NK-92 (cell line): ENCODE data around the gene DMD.
"Not testable (repeated sequence)": the region's sequence is repeated elsewhere in the genome, so short reads cannot be mapped to it uniquely, and the experiment has no call there.

ENCODE experiments used
- DNase-seq: peaks from one replicate; lab custom pipeline; 2025; ENCODE audit not compliant: unreplicated experiment; lab: John Stamatoyannopoulos, UW

DMD gene

DNA sequence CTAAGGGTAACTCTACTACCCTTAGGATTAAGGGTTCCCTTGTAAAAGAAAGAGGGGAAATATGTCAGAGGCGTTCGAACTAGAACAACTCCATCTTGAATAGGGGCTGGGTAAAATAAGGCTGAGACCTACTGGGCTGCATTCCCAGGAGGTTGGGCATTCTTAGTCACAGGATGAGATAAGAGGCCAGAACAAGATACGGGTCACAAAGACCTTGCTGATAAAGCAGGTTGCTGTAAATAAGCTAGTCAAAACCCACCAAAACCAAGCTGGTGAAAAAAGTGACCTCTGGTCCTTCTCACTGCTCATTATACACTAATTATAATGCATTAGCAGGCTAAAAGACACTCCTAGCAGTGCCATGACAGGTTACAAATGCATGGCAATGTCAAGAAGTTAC lies 922.0 kb downstream of the DMD start:
- no peak for DNase-seq

DNA sequence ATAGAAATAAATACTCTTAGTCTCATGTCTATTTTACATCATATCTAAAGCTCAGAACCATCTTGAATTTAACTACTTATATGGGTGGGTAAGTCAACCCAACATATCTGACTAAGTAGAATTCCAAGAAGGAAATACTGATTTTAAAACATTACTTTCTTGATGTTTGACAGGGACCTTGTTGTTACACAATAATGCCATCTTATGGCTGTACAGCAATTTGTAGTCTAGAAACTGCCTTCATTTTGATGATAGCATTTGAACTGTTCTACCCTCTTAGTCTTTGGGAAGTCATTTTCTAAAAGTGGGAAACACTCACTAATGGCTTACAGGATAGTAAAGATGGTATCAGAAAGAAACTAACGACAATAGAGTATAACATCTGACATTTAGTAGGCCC lies 929.5 kb downstream of the DMD start:
- DNase-seq = no peak

DNA sequence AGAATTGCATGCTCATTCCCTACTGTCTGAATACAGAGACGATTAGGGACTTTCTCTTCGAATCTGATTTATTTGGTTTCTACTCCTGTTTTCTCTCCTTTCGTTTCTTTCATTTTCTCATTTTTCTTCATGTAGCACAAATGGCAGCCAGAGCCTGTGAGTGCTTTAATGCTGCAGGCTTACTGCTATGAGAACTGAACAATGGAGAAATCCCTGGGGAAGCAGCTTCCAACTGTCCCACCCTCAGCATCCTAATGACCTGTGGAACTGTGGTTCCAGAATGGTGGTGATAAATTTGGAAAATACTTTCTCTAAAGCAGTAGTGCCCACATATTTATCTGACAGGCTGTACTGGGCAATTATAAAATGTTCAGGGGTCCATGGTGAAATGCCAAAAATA lies 930.4 kb downstream of the DMD start:
- no peak for DNase-seq

DNA sequence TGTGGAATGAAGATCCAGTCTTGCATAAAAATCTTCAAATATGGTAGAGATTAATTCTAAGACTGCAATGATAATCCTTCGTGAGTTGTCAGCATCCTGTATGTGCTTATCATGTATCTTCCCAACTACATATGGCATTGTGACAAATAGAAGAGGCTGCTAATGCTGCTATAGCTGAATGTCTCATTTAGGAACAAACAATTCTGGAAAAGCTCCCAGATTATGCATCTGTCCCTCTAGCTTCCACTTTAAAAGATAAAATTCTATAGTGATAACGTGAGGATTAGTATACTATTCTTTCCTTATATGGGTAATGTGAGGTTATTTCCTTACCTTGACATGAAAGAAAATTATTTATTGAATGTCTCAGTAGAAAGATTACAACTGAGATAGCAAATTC lies 930.9 kb downstream of the DMD start:
- DNase-seq = no peak

DNA sequence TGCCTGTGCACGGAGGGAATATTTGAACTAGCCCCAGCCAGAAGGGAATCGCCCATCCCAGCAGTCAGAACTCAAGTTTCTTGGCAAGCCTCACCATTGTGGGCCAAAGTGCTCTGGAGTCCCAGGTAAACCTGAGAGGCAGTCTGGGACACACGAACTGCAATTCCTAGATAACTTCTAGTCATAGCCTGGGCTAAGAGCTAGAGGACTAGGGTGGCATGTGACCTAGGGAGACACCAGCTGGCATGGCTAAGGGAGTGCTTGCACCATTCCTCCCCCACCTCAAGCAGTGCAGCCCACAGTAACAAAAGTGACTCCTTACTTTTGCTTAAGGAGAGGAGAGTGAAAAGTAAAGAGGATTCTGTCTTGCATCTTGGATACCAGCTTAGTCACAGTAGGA lies 935.2 kb downstream of the DMD start:
- no peak for DNase-seq

DNA sequence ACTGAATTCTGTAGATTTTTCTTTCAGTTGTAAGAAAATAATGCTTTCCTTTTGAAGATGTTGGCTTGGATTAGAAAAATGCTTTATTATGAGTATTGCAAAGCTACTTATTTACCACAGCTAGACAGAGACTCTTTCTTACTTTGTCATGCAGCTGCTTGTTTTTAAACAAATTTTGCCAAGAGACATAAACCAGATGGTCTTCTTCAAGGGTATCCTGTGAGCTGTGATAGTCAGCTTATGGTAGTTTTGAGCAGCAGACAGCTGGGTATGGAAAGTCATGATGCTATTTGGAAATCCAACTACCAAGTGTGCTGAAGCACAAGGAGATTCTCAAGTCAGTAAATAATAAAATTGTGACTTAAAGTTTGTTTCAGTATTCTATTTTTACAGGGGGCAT lies 941.5 kb downstream of the DMD start:
- no peak for DNase-seq

DNA sequence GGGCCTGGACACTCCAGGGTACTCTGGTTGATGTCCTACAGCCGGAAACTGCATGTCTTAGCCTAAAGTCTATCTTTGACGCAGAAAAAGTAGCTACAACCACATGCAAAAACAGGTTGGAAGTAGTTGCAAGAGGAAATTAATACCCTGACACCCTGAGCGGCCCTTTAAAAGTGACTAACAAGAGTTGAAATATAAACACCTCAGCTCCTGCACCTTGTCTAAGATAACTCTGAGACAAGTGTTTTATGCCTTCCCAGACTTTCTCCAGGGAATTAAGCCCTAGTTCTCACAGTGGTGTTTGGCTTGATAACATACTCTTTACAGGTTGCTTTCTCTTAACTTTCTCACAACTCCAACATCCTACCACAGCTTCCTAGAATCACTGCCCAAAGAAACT lies 943.1 kb downstream of the DMD start:
- no peak for DNase-seq

DNA sequence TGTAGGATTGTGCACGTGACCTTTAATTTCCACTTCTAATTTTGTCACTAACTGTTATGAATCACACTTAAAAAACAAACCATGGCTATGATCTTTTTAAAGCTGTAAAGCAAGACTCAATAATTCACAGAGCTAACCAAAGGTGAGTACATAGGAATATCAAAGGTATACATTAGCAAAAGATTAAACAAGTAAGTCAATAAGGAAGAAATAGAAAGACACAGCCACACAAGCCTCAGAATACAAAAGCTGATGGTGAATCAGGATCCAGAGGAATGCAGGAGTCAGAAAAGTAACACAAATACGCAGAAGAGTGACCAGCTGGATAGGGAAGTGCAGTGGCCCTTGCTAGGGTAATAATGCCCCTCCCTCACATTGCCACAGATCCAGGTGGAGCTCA lies 943.6 kb downstream of the DMD start:
- DNase-seq = no peak

DNA sequence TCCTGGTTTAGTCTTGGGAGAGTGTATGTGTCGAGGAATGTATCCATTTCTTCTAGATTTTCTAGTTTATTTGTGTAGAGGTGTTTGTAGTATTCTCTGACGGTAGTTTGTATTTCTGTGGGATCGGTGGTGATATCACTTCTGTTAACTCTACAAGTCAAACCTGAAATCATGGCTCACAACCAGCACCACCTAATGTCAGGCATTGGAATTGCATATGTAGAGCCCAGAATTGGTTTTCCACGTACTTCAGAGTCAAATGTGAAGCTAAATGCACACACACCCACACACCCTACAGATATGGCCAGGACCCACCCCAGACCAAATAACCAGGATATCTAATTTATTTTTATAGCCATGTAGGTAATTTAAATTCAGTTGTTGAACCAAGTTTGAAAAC lies 964.7 kb downstream of the DMD start:
- not testable (repeated sequence) for DNase-seq

DNA sequence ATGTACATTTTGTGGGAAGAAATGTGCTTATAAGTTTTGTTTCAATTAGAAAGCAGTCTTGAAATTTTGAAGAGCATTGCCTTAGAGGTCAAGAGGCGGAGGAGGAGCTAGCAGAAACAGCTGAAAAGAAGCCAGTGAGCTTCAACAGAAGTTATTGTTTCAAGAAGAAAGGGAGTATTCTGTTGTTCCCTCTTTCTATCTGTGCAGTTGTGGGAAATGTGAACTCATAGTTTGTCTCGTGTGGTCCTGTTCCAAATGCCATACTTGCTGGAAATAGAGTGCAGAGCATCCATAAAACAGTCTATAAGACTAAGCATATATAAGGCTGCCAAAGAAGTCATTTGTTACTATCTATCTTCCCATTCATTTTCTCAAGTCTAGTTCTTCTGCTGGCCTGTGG lies 1015.7 kb downstream of the DMD start:
- no peak for DNase-seq

DNA sequence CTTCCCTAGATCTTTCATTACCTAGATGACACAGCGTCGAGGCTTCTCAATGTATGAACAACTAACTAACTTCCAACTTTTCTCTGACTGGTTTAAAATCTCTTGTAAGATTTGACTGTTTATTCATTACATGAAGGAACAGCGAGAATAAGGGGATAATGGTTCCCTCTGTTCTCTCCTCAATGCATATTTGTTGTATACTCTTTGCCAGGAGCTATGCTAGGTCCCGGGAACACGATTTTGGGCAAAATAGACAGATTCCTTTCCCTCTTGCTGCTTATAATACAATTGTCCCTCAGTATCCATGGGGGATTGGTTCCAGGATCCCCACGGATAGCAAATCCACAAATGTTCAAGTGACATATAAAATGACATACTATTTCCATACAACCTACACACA lies 1020.0 kb downstream of the DMD start:
- no peak for DNase-seq

DNA sequence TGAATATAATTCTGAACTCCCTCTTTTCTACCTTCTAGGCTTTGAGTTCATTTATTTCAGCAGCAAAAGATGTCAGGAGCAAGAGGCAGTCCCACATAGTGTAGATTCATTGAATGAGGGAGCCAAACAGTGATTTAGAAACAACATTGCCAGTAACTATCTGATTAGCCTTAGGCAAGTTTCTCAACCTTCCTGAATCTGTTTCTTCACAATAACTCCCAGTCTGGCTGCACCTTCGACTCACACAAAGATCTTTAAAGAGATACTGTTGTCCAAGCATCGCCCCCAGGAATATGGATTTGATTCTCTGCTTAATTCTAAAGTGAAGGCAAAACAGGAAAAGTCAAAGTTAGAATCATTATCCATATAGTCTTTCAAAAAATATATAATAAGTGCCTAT lies 1026.2 kb downstream of the DMD start:
- no peak for DNase-seq

DNA sequence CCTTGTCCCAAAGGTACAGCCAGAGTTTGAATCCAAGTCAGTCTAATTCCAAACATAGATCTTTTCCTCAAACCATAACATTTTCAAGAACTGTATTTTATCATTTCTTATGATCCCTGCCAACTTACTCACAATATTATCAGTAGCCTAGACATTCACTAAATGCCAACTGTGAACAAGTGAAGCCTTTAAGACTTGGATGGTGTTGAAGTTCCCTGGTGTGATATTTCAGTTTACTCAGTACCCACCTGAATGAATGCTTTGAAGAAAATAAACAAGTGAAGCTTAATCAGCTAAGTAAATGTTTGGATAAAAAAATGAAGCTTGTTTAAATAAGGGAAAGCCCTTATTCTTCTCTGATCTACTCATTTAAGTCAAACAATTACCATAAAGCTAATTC lies 1028.3 kb downstream of the DMD start:
- DNase-seq = no peak

DNA sequence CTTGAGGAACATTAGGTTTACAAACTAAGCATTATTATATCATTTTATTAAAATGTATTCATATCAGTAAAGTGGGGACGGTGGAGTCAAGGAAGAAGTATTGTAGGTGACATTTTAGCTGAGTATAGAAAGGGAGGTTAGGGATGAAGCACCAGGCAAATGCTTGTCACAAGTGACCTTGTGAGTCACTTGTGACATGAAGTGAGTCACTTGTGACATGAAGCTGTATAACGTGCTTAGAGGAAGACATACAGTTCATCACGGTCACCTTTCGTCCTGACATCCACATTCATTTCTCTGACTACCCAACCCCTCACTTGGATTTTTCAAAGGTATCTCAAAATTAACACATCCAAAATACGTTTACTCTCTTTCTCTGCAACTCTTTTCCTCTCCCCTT lies 1034.8 kb downstream of the DMD start:
- DNase-seq = no peak

DNA sequence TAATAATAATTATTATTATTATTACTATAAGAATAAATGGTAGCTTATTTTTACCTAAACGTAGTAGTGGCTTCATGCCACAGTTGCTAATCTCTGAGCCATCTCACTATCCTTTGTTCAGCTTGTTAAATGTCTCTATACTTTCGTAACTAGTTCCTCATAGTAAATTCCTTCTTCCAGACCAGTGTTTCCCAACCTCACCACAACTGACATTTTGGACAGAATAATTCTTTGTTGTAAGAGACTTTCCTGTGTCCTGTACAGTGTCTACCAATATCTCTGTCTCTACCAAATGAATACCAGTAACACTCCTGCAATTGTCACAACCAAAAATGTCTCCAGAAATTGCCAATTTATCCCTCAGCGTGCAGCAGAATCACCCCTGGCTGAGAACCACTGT lies 1040.9 kb downstream of the DMD start:
- no peak for DNase-seq

DNA sequence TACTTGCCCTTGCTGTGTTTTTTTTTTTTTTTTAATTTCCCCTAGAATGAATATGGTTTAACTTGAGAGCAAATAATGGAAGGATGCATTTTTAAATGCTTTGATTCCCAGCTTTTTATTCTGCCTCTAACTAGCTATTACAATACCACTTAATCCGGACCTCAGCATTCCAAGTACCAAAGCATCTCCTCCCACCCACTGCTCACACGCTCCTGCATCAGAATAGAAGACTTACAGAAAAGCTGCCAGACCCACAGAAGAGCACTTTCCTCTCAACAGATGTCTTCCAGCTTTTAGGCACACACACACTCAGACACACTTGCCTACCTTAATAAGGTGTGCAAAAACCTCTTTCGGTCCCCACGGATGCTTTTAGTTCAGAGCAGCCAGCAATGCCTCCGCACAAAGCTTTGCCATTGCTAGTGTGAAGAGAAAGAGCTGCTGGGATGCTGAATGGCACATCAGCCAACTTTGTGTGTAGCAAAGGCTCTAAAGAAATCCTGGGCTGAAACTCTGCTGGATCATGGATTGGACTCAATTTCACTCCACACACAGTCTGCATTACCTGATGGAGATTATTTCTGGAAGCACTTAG lies 1056.2 kb downstream of the DMD start:
- no peak for DNase-seq

DNA sequence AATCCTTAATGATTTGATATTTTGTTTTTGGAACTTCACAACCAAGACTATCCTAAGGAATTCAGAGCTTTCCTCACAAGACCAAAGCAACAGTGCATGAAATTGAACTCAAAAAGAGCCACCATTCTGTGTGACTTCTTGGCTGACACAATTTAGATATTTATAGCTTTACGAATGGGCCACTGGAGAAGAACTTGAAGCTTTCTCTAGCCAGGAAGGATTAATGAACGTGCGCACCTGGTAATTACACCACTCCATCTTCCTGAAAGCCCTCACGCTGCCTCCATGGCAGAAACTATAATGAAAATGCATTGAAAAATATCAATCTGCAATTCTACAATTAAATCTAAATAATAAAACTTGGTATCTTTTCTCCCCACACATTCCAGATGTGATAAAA lies 1057.8 kb downstream of the DMD start:
- no peak for DNase-seq

DNA sequence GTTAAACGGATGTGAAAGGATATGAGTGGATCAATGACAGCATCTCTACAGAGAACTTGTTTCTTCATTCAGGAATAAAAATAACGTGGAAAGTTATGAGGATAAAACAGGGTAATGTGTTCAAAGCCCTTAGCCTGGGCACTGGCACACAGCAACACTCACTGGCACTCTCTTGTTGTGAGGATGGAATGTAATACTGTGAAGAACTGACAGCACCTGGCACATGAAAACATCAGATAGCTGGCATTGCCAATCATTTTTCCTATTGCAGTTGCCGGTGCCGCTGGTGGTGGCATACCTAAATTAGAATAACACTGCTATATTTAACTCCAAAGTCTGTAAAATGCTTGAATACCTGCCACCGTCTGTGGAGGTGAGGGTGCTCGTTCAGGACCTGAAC lies 1061.2 kb downstream of the DMD start:
- no peak for DNase-seq

DNA sequence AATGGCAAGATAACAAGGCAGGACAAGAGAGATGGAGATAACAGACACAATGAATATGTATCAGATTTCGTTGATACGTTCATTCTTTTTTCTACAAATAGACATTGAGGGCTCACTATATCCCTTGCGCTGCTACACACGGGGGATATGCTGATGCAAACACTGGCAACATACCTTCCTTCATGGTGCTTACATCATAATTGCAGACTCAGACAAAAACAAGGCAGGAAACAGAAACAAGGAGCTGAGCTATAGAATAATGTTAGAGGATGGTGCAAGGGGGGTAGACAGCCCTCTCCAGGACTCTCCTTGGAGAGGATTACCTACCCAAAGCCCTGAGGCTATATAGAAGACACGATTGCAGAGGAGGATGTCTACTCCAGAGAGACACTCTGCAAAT lies 1069.5 kb downstream of the DMD start:
- DNase-seq = no peak

DNA sequence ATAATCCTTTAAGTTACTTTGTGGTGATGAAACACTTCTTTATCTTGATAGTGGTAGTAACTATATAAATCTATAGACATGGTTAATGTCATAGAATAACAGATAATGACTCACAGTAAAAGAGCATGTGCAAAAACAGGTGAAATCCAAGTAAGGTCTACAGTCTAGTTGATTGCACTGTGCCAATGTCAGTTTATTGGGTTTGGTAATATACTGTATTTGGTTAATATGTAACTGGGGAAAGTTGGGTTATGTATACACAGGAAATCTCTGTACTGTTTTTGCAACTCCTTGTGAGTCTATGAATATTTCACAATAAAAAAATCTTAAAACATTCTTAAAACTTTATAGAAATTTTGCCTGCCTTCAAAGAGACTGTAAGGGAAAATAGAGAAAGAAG lies 1071.9 kb downstream of the DMD start:
- DNase-seq = no peak

DNA sequence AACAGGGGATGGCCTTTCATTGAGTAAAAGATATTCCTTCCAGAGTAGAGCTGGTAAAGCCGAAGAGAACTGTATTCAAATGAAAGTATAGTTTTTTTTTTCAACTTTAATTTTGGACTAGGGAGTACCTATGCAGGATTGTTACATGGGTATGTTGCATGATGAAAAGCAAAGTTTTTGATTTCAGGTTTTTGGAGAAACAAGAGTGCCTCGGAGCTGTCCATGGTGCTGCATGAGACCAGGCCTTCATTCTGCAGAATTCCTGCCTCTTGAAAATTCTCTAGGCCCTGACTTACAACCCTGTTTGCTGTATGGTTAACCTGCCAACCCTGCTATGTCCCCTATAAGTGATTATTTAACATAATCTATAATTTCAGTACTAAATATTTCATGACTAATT lies 1073.8 kb downstream of the DMD start:
- no peak for DNase-seq

DNA sequence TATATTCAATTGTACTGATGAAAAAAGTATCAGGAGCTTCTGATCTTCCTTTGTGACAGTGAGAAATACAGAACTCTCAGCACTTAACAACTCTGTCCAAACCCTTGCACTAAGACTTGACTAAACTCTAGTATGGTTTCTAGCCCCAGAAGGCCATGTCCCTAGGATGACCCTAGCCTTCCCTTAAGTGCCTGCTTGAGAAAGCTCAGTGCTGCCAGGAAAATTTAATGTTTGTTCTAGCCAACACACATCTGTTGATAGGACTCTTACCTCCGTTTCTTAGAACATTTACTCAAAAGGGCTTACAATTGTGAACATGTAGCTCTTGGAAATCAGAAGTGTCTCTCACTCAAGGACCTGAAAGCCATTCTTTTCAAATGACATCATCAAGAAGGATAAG lies 1084.4 kb downstream of the DMD start:
- DNase-seq = no peak

DNA sequence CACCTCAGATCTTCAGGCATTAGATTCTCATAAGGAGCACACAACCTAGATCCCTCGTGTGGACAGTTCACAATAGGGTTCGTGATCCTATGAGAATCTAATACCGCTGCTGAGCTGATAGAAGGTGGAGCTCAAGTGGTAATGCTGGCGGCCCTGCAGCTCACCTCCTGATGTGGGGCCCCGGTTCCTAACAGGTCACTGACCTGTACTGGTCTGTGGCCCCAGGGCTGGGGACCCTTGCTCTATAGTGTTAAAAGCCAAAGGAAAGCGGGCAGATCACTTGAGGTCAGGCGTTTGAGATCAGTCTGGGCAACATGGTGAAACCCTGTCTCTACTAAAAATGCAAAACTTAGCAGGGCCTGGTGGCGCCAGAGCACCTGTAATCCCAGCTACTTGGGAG lies 1092.5 kb downstream of the DMD start:
- no peak for DNase-seq

DNA sequence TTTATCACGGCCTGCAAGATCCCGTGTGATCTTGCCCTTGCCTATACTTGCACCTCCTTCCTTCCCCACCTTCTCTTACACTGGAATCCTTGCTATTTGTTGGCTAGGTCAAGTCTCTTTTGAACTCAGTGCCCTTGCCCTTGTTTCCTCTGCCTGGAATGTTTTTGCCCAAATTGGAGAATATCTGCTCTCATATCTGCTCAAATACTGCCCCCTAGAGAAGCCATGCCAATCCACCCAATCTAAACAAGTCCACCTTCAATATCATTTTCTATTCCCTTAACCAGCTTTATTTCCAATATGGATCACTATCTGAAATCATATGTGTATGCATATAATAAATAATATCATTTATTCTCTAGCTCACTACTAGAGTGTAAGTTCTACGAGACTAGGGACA lies 1095.3 kb downstream of the DMD start:
- DNase-seq = no peak
